OCI-LY7 (cell line): ENCODE measurements around the gene NPBWR2. TPM values are rescaled to one million over a fixed set of nuclear protein-coding genes. Genes with fewer than 3 reads are reported as not detected.

Experiments used
- BruUV-seq: library from RNA; stranded (reverse); fragments of 400-500 nt; replicated peaks from 2 replicates; lab custom pipeline; 2021; lab: Mats Ljungman, UMichigan
- CTCF ChIA-PET: fragments of 300-600 bp; sonication (Branson Sonifier 250); formaldehyde crosslinking; loops from one replicate; lab custom pipeline; 2022; ENCODE audit warnings: antibody characterized with exemption; ENCODE audit not compliant: unreplicated experiment; lab: Charles Lee
- POLR2A ChIA-PET: fragments of 300-600 bp; sonication (Branson Sonifier 250); formaldehyde crosslinking; loops from one replicate; lab custom pipeline; 2022; ENCODE audit warnings: antibody characterized with exemption; lab: Charles Lee
- DNase-seq: peaks from one replicate; pipeline ENCODE4 v3.0.0-alpha.2; 2015; ENCODE audit warnings: low spot score
- H2AFZ ChIP-seq: fragments of 200-600 bp; sonication (generic), shearing (Covaris generic); 2 replicates; pipeline ENCODE4 v1.6.1; 2014; ENCODE audit warnings: mild to moderate bottlenecking, antibody characterized with exemption, low read length, moderate library complexity
- H3K27ac ChIP-seq: fragments of 200-600 bp; sonication (generic); 2 replicates; pipeline ENCODE4 v1.5.1; 2014; ENCODE audit warnings: mixed run types, low read depth, mild to moderate bottlenecking, moderate library complexity, low read length, inconsistent platforms; ENCODE audit not compliant: poor library complexity, severe bottlenecking
- H3K36me3 ChIP-seq: fragments of 200-600 bp; sonication (generic); 2 replicates; pipeline ENCODE4 v1.6.1; 2014; ENCODE audit warnings: mild to moderate bottlenecking, antibody characterized with exemption, low read length, moderate library complexity, mixed read lengths; ENCODE audit not compliant: insufficient read depth
- H3K4me1 ChIP-seq: fragments of 200-600 bp; sonication (generic); 2 replicates; pipeline ENCODE4 v1.5.1; 2014; ENCODE audit warnings: mild to moderate bottlenecking, low read length; ENCODE audit not compliant: insufficient read depth, poor library complexity, severe bottlenecking
- H3K4me2 ChIP-seq: fragments of 200-600 bp; sonication (generic); 2 replicates; pipeline ENCODE4 v1.6.1; 2014; ENCODE audit warnings: mild to moderate bottlenecking, low read length
- H3K4me3 ChIP-seq: fragments of 200-600 bp; sonication (generic); 2 replicates; pipeline ENCODE4 v1.5.1; 2014; ENCODE audit warnings: mild to moderate bottlenecking, low read depth, low read length; ENCODE audit not compliant: poor library complexity, severe bottlenecking
- H3K79me2 ChIP-seq: fragments of 200-600 bp; sonication (generic); 2 replicates; pipeline ENCODE4 v1.6.1; 2016; ENCODE audit warnings: low read depth, mild to moderate bottlenecking, low read length, moderate library complexity, mixed read lengths; ENCODE audit not compliant: insufficient read depth
- H3K9me2 ChIP-seq: fragments of 200-600 bp; sonication (generic); 2 replicates; pipeline ENCODE4 v1.6.1; 2016; ENCODE audit warnings: mild to moderate bottlenecking, low read length, mixed read lengths; ENCODE audit not compliant: insufficient read depth
- H3K9me3 ChIP-seq: fragments of 200-600 bp; sonication (generic); 2 replicates; pipeline ENCODE4 v1.6.1; 2014; ENCODE audit warnings: mild to moderate bottlenecking, mixed run types, low read length, mixed read lengths
- H4K20me1 ChIP-seq: fragments of 200-600 bp; sonication (generic); 2 replicates; pipeline ENCODE4 v1.6.1; 2014; ENCODE audit warnings: mild to moderate bottlenecking, antibody characterized with exemption, low read length, moderate library complexity, mixed read lengths; ENCODE audit not compliant: insufficient read depth
- CTCF ChIP-seq: fragments of 200-600 bp; sonication (generic); conservative IDR thresholded peaks from 2 replicates; pipeline ENCODE4 v1.5.1; 2014; ENCODE audit warnings: mild to moderate bottlenecking, antibody characterized with exemption, low read length, moderate library complexity, mixed read lengths
- EZH2phosphoT487 ChIP-seq: fragments of 200-600 bp; sonication (generic); IDR thresholded peaks from 2 replicates; pipeline ENCODE4 v1.6.1; 2018; ENCODE audit warnings: low read depth, borderline replicate concordance, mild to moderate bottlenecking, mixed run types, antibody characterized with exemption, low read length, moderate library complexity, mixed read lengths
- intact Hi-C: fragments of 100-400 bp; cut with micrococcal nuclease; formaldehyde crosslinking; loops from one replicate; pipeline ENCODE4 v1.10.0; 2022; ENCODE audit not compliant: unreplicated experiment
- total RNA-seq, 2 experiments: library from RNA; depleted of rRNA in 1 of 2; stranded (reverse); fragments of >200 nt in 1 of 2; shearing (Covaris generic) in 1 of 2; gene quantifications; 2 replicates each; pipeline ENCODE4 v1.2.3, GENCODE V29; 2014 to 2022

Gene NPBWR2
- total RNA-seq, 2 experiments from 2014 or later = not detected

GRCh38 chr20:64101731-64102621, 5.4 kb downstream of the NPBWR2 start:
- Histone ChIP-seq H3K9me3 (no peaks in the 10 kb centered on the region), H3K27ac (no peak overlapping the region), H4K20me1 (no peaks in the 10 kb centered on the region), H3K79me2 (no peaks in the 10 kb centered on the region), H2AFZ (peak overlapping the region; percentile 67; the same call in 1 of the 2 replicates), H3K36me3 (no peaks in the 10 kb centered on the region), H3K9me2 (no peaks in the 10 kb centered on the region), H3K4me3 (peak overlapping the region; percentile 65), H3K4me2 (peak overlapping the region; percentile 71), H3K4me1 (peaks cover 37% of the 10 kb centered on the region)
- no TSS peak for BruUV-seq
- intact Hi-C loops = loop anchor here (2.0 kb wide), 1 partner anchor 23 kb away; the partner anchor contains the start of gene RGS19
- CTCF ChIA-PET = interaction anchor here (0.6 kb wide), 2 partner anchors 42 to 141 kb away, joined by 4 to 6 read pairs; no protein-coding TSS in a partner anchor
- POLR2A ChIA-PET = no interaction called here
- no peak for TF ChIP-seq EZH2phosphoT487
- TF ChIP-seq CTCF = peak; percentile 86
- peak; percentile 73 for DNase-seq

GRCh38 chr20:64100946-64101688, 6.2 kb downstream of the NPBWR2 start:
- intact Hi-C loops = loop anchor here (2.0 kb wide), 1 partner anchor 22 kb away; the partner anchor contains the start of gene RGS19
- TF ChIP-seq CTCF (no peak), EZH2phosphoT487 (no peak)
- Histone ChIP-seq H3K4me3 (no peak overlapping the region), H3K9me3 (no peaks in the 10 kb centered on the region), H3K4me2 (peak overlapping the region; percentile 71), H3K9me2 (no peaks in the 10 kb centered on the region), H3K36me3 (no peaks in the 10 kb centered on the region), H3K4me1 (peaks cover 36% of the 10 kb centered on the region), H2AFZ (peak overlapping the region; percentile 73; the same call in 1 of the 2 replicates), H3K79me2 (no peaks in the 10 kb centered on the region), H4K20me1 (no peaks in the 10 kb centered on the region), H3K27ac (peak overlapping the region; percentile 60)
- BruUV-seq = no TSS peak
- CTCF ChIA-PET = no interaction called here
- POLR2A ChIA-PET = no interaction called here
- DNase-seq = no peak
